Heart right ventricle (tissue), 16 donors: ENCODE data around the gene MRPL20. TPM values are rescaled to one million over a fixed set of nuclear protein-coding genes. Genes with fewer than 3 reads are reported as not detected.

ENCODE experiments used
- ATAC-seq, 8 donors: fragments of 200-7000 bp; cut with Tn5 transposase; one replicate each; pipeline ENCODE4 v1.9.1; 2020; ENCODE audit warnings: mild to moderate bottlenecking in 8 of 8, moderate library complexity in 8 of 8, moderate number of reproducible peaks in 1 of 8
- DNase-seq, 2 donors: peaks; one replicate each; pipeline ENCODE4 v3.0.0-alpha.2; 2020
- H3K27ac ChIP-seq, 10 donors: fragments of 200-600 bp; sonication (generic) in 2 of 10; one replicate each; pipeline versions ENCODE4 v1.5.0 to v1.8.0; 2020 to 2022; ENCODE audit warnings: mild to moderate bottlenecking in 3 of 10
- H3K27me3 ChIP-seq, 7 donors: fragments of 200-600 bp; one replicate each; pipeline ENCODE4 v1.8.0; 2021 to 2022; ENCODE audit warnings: mild to moderate bottlenecking in 2 of 7
- H3K36me3 ChIP-seq, 9 donors: fragments of 200-600 bp; sonication (generic) in 1 of 9; one replicate each; pipeline versions ENCODE4 v1.5.0 to v1.8.0; 2020 to 2022; ENCODE audit warnings: mild to moderate bottlenecking in 2 of 9
- H3K4me1 ChIP-seq, 9 donors: fragments of 200-600 bp; sonication (generic) in 1 of 9; one replicate each; pipeline versions ENCODE4 v1.5.0 to v1.8.0; 2020 to 2022; ENCODE audit warnings: mild to moderate bottlenecking in 4 of 9
- H3K4me3 ChIP-seq, 10 donors: fragments of 200-600 bp; sonication (generic) in 2 of 10; one replicate each; pipeline versions ENCODE4 v1.5.0 to v1.8.0; 2020 to 2022; ENCODE audit warnings: mild to moderate bottlenecking in 7 of 10, moderate library complexity in 2 of 10
- H3K9me3 ChIP-seq, 11 donors: fragments of 200-600 bp in 10 of 11; sonication (generic) in 2 of 11; one replicate each; pipeline versions ENCODE4 v1.5.0 to v1.8.0; 2013 to 2022; ENCODE audit warnings: mild to moderate bottlenecking in 2 of 11, control low read depth in 1 of 11, moderate library complexity in 1 of 11
- CTCF ChIP-seq, 9 donors: fragments of 200-600 bp; sonication (generic) in 2 of 9; IDR thresholded peaks; one replicate each; pipeline versions ENCODE4 v1.5.0 to v1.8.0; 2021 to 2022; ENCODE audit warnings: antibody characterized with exemption in 9 of 9, mild to moderate bottlenecking in 5 of 9, moderate library complexity in 1 of 9
- WGBS, 2 donors: extraction: QIAGEN DNeasy Blood & Tissue Kit; methylation state at CpG; one replicate each; pipeline ENCODE4 v1.1.7; 2013; ENCODE audit warnings: inconsistent platforms in 1 of 2; 5-methylcytosine and 5-hydroxymethylcytosine counted together
- intact Hi-C, 10 donors: fragments of 100-400 bp; cut with DNase I; formaldehyde crosslinking; loops; one replicate each; pipeline versions ENCODE4 v1.11.1 to v1.14.2; 2022
- polyA plus RNA-seq, 2 donors: library from polyadenylated mRNA; stranded (reverse); fragments of 200-250 nt; gene quantifications; one replicate each; pipeline ENCODE4 v1.2.3, GENCODE V29; 2013
- total RNA-seq, 10 donors: library from RNA; stranded (reverse); fragmentation: NEBNext Ultra II Directional in 3 of 10; extraction: Animal tissue kit (Norgen Biotek cat#: 25700) in 3 of 10; gene quantifications; one replicate each; pipeline versions ENCODE4 v1.2.1 to v1.2.4, GENCODE V29; 2021 to 2023
- donor health status: Arrhythmogenic right ventricular cardiomyopathy.
- donor health status: ischemic (EF 13 %, LVEDD 7.1; RV severe dilation, severe dysfunction).
- donor health status: healthy with polysubstance abuse.
- donor health status: DM: no; HTN: yes; CAD: no.
- donor health status: DM: no; HTN: no; CAD: no.
- donor health status: ischemic (EF 25% LVEDD 6.9; RV normal size, moderate dysfunction).
- donor health status: ischemic (EF 25% LVEDD 5.7; RV mildly dilated, moderate dysfunction).
- donor health status: healthy.
- donor health status: DM: yes; HTN: yes; CAD: no.
- donor health status: Ischemic cardiomyopathy.
- donor health status: ischemic (EF 35%, LVEDD 5.7; RV mildly dilated, moderate dysfunction).
- donor health status: nonischemic (EF 11% LVEDD 7.7; RV severe dilation, severe dysfunction).
- donor health status: DM: yes; HTN: yes; CAD: no.
- donor health status: PGD.
- donor health status: ischemic (EF 29% LVEDD 5.4; RV normal size, mild dysfunction).
- donor health status: nonischemic (EF 23%, LVEDD 6.1; RV moderate dilation, normal function).

The MRPL20 gene
- total and polyA plus RNA-seq, 12 donors = 116 to 224 (median 132) TPM

- peaks cover 0 to 9% (median 0%) of the 10 kb centered on the region in 9 donors for H3K36me3 ChIP-seq
- H3K9me3 ChIP-seq = no peaks in the 10 kb centered on the region
- TF ChIP-seq CTCF (IDR thresholded peaks at IDR 0.05) = no peak
- no peak overlapping the region for H3K27ac ChIP-seq
- DNase-seq = no peak
- no peak for ATAC-seq
- H3K4me1 ChIP-seq = peaks cover 14 to 44% (median 31%) of the 10 kb centered on the region in 9 donors
- intact Hi-C loops = loop anchor here in 4 of 10 donors (5.0 to 10.0 kb wide), 4 partner anchors 32 to 65 kb away; partner anchors contain the start of genes MRPL20 (in 2 of the 4) and CCNL2 (in 1 of the 4)
- H3K4me3 ChIP-seq = no peak overlapping the region
- H3K27me3 ChIP-seq = peaks cover 0 to 30% (median 9%) of the 10 kb centered on the region in 7 donors
- WGBS, 2 donors = 75 to 83% methylated on average over 67 to 82 of the region's 82 CpGs
Measured at GRCh38 chr1:1439546-1440261, 32.6 kb upstream of the MRPL20 start.

GRCh38 chr1:1438531-1439381 lies 31.7 kb upstream of the MRPL20 start:
- peaks cover 0 to 9% (median 0%) of the 10 kb centered on the region in 9 donors for H3K36me3 ChIP-seq
- DNase-seq = no peak
- 88 to 92% methylated on average over 45 of the region's 45 CpGs for whole genome bisulfite sequencing, 2 donors
- no peak for ATAC-seq
- no peaks in the 10 kb centered on the region for H3K9me3 ChIP-seq
- no peak for TF ChIP-seq CTCF (IDR thresholded peaks at IDR 0.05)
- H3K27ac ChIP-seq = no peak overlapping the region
- intact Hi-C loops = loop anchor here in 2 of 10 donors (5.0 to 10.0 kb wide), 2 partner anchors 36 to 66 kb away; no protein-coding TSS in a partner anchor
- no peak overlapping the region for H3K4me3 ChIP-seq
- peaks cover 23 to 54% (median 39%) of the 10 kb centered on the region in 9 donors for H3K4me1 ChIP-seq
- peaks cover 0 to 40% (median 9%) of the 10 kb centered on the region in 7 donors for H3K27me3 ChIP-seq

GRCh38 chr1:1437904-1438376 lies 30.8 kb upstream of the MRPL20 start:
- intact Hi-C loops = loop anchor here in 2 of 10 donors (5.0 to 10.0 kb wide), 2 partner anchors 36 to 67 kb away; no protein-coding TSS in a partner anchor
- no peaks in the 10 kb centered on the region for H3K9me3 ChIP-seq
- no peak for TF ChIP-seq CTCF (IDR thresholded peaks at IDR 0.05)
- H3K4me1 ChIP-seq = peaks cover 26 to 62% (median 47%) of the 10 kb centered on the region in 9 donors
- no peak overlapping the region for H3K4me3 ChIP-seq
- DNase-seq (no peak), ATAC-seq (no peak)
- WGBS, 2 donors = 67 to 73% methylated on average over 11 of the region's 11 CpGs
- peaks cover 0 to 48% (median 9%) of the 10 kb centered on the region in 7 donors for H3K27me3 ChIP-seq
- H3K27ac ChIP-seq = no peak overlapping the region
- peaks cover 0 to 9% (median 0%) of the 10 kb centered on the region in 9 donors for H3K36me3 ChIP-seq
